Gastroesophageal sphincter (tissue), 3 donors: ENCODE data around the gene C19orf47.

ENCODE experiments used
- CTCF ChIP-seq, 4 experiments: fragments of 200-600 bp in 2 of 4; fragments of 450-650 bp in 2 of 4; sonication (generic) in 1 of 4; IDR thresholded peaks; one replicate each; pipeline ENCODE4 v1.5.1; 2017 to 2019; ENCODE audit warnings: antibody characterized with exemption in 4 of 4, mild to moderate bottlenecking in 2 of 4, moderate library complexity in 2 of 4
- POLR2A ChIP-seq, 2 donors: fragments of 450-650 bp; IDR thresholded peaks; one replicate each; pipeline ENCODE4 v1.6.1; 2017; ENCODE audit warnings: antibody characterized with exemption in 2 of 2, mild to moderate bottlenecking in 2 of 2, moderate library complexity in 1 of 2

- TF ChIP-seq CTCF (IDR thresholded peaks at IDR 0.05) (no peak), POLR2A (IDR thresholded peaks at IDR 0.05) (no peak)
These were observed 67.5 kb downstream of the C19orf47 start for GRCh38 chr19:40280608-40281221.
